Keratinocyte (primary cell): ENCODE data around the gene TBC1D4. TPM values are rescaled to one million over a fixed set of nuclear protein-coding genes. Genes with fewer than 3 reads are reported as not detected.

Source experiments
- DNase-seq: peaks from one replicate; pipeline ENCODE4 v3.0.0-alpha.2; 2011; ENCODE audit warnings: low read depth, missing footprints, low spot score
- FAIRE-seq: peaks from 2 replicates; lab custom pipeline; 2011; peaks lifted over from hg19 to GRCh38; lab: Jason Lieb, UNC
- H2AFZ ChIP-seq: 2 replicates; pipeline ENCODE4 v1.6.0; 2012; ENCODE audit warnings: low read length, control low read depth, inconsistent platforms; ENCODE audit not compliant: control insufficient read depth
- H3K27ac ChIP-seq: 2 replicates; pipeline ENCODE4 v1.5.1; 2011; ENCODE audit warnings: low read length; ENCODE audit not compliant: control insufficient read depth, insufficient read depth
- H3K27me3 ChIP-seq: 3 replicates; pipeline ENCODE4 v1.6.0; 2011; ENCODE audit warnings: low read length; ENCODE audit not compliant: control insufficient read depth, insufficient read depth; ENCODE audit errors: extremely low read depth
- H3K36me3 ChIP-seq, 2 experiments: 2 replicates in 1 of 2; 3 replicates in 1 of 2; pipeline ENCODE4 v1.5.1; 2011; ENCODE audit warnings: low read length in 2 of 2, mild to moderate bottlenecking in 1 of 2; ENCODE audit not compliant: control insufficient read depth in 2 of 2, insufficient read depth in 2 of 2; ENCODE audit errors: extremely low read depth in 1 of 2
- H3K4me1 ChIP-seq: 3 replicates; pipeline ENCODE4 v1.5.1; 2011; ENCODE audit warnings: low read length; ENCODE audit not compliant: control insufficient read depth, insufficient read depth; ENCODE audit errors: extremely low read depth
- H3K4me2 ChIP-seq: 3 replicates; pipeline ENCODE4 v1.6.0; 2011; ENCODE audit warnings: low read depth, low read length; ENCODE audit not compliant: control insufficient read depth, insufficient read depth; ENCODE audit errors: extremely low read depth
- H3K4me3 ChIP-seq, 3 experiments: fragments of 200-600 bp in 1 of 3; sonication (generic) in 1 of 3; 2 replicates in 2 of 3; 3 replicates in 1 of 3; pipeline ENCODE4 v1.5.1; 2011 to 2016; ENCODE audit warnings: low read length in 3 of 3, mild to moderate bottlenecking in 3 of 3, control low read depth in 2 of 3, inconsistent platforms in 1 of 3, low read depth in 1 of 3, mixed read lengths in 1 of 3, mixed run types in 1 of 3, moderate library complexity in 1 of 3; ENCODE audit not compliant: control insufficient read depth in 2 of 3, insufficient read depth in 2 of 3; ENCODE audit errors: extremely low read depth in 1 of 3
- H3K79me2 ChIP-seq: 2 replicates; pipeline ENCODE4 v1.6.0; 2012; ENCODE audit warnings: low read length; ENCODE audit not compliant: control insufficient read depth, insufficient read depth
- H3K9ac ChIP-seq: 3 replicates; pipeline ENCODE4 v1.6.0; 2011; ENCODE audit warnings: low read length; ENCODE audit not compliant: control insufficient read depth, insufficient read depth; ENCODE audit errors: extremely low read depth
- H3K9me1 ChIP-seq: 3 replicates; pipeline ENCODE4 v1.6.0; 2011; ENCODE audit warnings: low read length; ENCODE audit not compliant: control insufficient read depth, insufficient read depth; ENCODE audit errors: extremely low read depth
- H3K9me3 ChIP-seq: 2 replicates; pipeline ENCODE4 v1.5.1; 2012; ENCODE audit warnings: low read depth, low read length; ENCODE audit not compliant: control insufficient read depth
- H4K20me1 ChIP-seq: 3 replicates; pipeline ENCODE4 v1.6.0; 2011; ENCODE audit warnings: low read length; ENCODE audit not compliant: control insufficient read depth, insufficient read depth; ENCODE audit errors: extremely low read depth
- CTCF ChIP-seq, 3 experiments: IDR thresholded peaks in 1 of 3; conservative IDR thresholded peaks in 1 of 3; optimal IDR thresholded peaks in 1 of 3; 2 replicates in 2 of 3; 3 replicates in 1 of 3; pipeline versions ENCODE3 to v1.5.1; 2011; ENCODE audit warnings: low read length in 3 of 3, mild to moderate bottlenecking in 3 of 3, moderate library complexity in 2 of 3, control low read depth in 1 of 3, inconsistent platforms in 1 of 3; ENCODE audit not compliant: insufficient read depth in 2 of 3; ENCODE audit errors: extremely low read depth in 1 of 3
- EZH2 ChIP-seq: IDR thresholded peaks from one replicate; pipeline ENCODE4 v1.6.1; 2012; ENCODE audit warnings: inconsistent platforms, mild to moderate bottlenecking, low read length, moderate library complexity
- dilution Hi-C: fragments of 300-500 bp; cut with MboI; formaldehyde crosslinking; loops from one replicate; pipeline ENCODE4 v1.7.0; 2020; ENCODE audit warnings: low sequenced_read_pairs; ENCODE audit not compliant: extremely low pct_ligation_motif_present
- polyA plus RNA-seq, 5 experiments: library from polyadenylated mRNA; depleted of rRNA in 3 of 5; stranded (reverse) in 3 of 5; stranded (forward) in 1 of 5; unstranded in 1 of 5; fragments of >200 nt; gene quantifications; 1 replicate in 1 of 5; 2 replicates in 3 of 5; 3 replicates in 1 of 5; pipeline versions ENCODE4 v1.2.1 to v1.2.3, GENCODE V29; 2011 to 2012; ENCODE audit warnings: missing spikeins in 2 of 5, low read depth in 1 of 5, low replicate concordance in 1 of 5

TBC1D4 gene
- polyA plus RNA-seq, 1 donor (not counting 4 experiments of a cell fraction or from before 2014, with no cell fraction given): 14.2 TPM

DNA sequence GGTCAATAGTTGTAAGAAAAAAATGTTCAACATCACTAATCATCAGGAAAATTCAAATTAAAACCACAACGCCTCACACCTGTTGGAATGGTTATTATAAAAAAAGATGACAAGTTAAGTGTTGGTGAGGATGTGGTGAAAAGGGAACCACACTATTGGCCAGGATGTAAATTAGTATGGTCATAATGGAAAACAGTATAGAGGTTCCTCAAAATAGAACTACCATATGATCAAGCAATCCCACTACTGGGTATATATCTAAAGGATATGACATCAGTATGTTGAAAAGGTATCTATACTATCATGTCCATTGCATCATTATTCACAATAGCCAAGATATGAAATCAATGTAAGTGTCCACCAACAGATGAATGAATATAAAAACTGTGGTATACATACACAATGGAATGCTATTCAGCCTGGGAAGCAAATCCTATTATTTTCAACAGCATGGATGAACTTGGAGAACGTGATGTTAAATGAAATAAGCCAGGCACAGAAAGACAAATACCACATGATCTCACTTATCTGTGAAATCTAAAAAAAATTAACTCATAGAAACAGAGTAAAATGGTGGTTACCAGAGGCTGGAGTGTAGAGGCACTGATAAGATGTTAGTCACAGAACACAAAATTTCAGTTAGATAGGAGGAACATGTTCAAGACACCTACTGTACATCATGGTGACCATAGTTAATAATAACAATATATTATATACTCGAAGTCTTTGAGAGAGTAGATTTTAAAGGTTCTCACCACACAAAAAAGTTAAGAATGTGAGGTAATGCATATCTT is 56.6 kb downstream of the TBC1D4 start:
- TF ChIP-seq CTCF (optimal IDR thresholded peaks at IDR 0.05 in 1 of 3, IDR thresholded peaks at IDR 0.05 in 1 of 3, conservative IDR thresholded peaks at IDR 0.05 in 1 of 3; ENCODE audit: extremely low read depth in 1 of 3, insufficient read depth in 2 of 3, low read length in 3 of 3): no peak
- TF ChIP-seq EZH2: no peak
- no peaks in the 10 kb centered on the region for H3K36me3 ChIP-seq
- no peak for FAIRE-seq

DNA sequence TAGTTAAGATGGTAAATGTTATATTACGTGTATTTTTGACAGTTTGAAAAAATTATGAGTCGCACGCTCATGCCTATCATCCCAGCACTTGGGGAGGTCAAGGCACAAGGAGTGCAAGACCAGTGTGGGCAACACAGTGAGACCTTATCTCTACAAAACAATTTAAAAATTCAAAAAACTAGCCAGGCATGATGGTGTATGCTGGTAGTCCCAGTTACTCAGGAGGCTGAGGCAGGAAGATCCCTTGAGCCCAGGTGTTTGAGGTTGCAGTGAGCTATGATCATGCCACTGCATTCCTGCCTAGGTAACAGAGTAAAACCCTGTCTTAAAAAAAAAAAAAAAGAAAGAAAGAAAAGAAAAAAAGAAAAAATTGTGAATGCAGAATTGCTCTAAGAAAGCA is 58.0 kb downstream of the TBC1D4 start:
- Histone ChIP-seq H3K4me1 (no peaks in the 10 kb centered on the region), H3K9me3 (no peaks in the 10 kb centered on the region), H3K36me3 (no peaks in the 10 kb centered on the region), H4K20me1 (no peaks in the 10 kb centered on the region), H3K27ac (no peak overlapping the region), H3K4me3 (no peak overlapping the region), H3K79me2 (peaks cover 12% of the 10 kb centered on the region), H3K27me3 (no peaks in the 10 kb centered on the region), H2AFZ (no peak overlapping the region), H3K4me2 (no peak overlapping the region), H3K9ac (no peak overlapping the region), H3K9me1 (no peaks in the 10 kb centered on the region)
- TF ChIP-seq EZH2 (no peak), CTCF (optimal IDR thresholded peaks at IDR 0.05 in 1 of 3, IDR thresholded peaks at IDR 0.05 in 1 of 3, conservative IDR thresholded peaks at IDR 0.05 in 1 of 3; ENCODE audit: extremely low read depth in 1 of 3, insufficient read depth in 2 of 3, low read length in 3 of 3) (no peak)
- DNase-seq (no peak), FAIRE-seq (no peak)
- dilution Hi-C loops: no loop called here

More for the DNA sequence above, 56.6 kb downstream of the TBC1D4 start:
- Histone ChIP-seq H3K4me2 (no peak overlapping the region), H3K79me2 (peaks cover 13% of the 10 kb centered on the region), H3K27me3 (no peaks in the 10 kb centered on the region), H3K27ac (no peak overlapping the region), H3K9ac (no peak overlapping the region), H4K20me1 (no peaks in the 10 kb centered on the region), H3K4me1 (no peaks in the 10 kb centered on the region), H3K4me3 (no peak overlapping the region), H3K9me1 (no peaks in the 10 kb centered on the region), H2AFZ (no peak overlapping the region), H3K9me3 (no peaks in the 10 kb centered on the region)
- DNase-seq: no peak
- dilution Hi-C loops: no loop called here
